Stimulated activated memory B cell treated with anti-CD40 and anti-IgM and Interleukin-4, amounts not matched to agents 10 μg/mL and 1 μg/mL and 100 μg/mL, for 72 hours (primary cell): ENCODE data around the gene CBFA2T2.
"Not testable (repeated sequence)": the region's sequence is repeated elsewhere in the genome, so short reads cannot be mapped to it uniquely, and the experiment has no call there.

Source experiments
- ATAC-seq: fragments of 150-1000 bp; cut with Tn5 transposase; 2 replicates; pipeline ENCODE4 v1.10.0; 2021
- H3K27ac Mint-ChIP-seq: one replicate; pipeline ENCODE4 v1.8.0; 2022; ENCODE audit warnings: mild to moderate bottlenecking, mixed read lengths
- H3K27me3 Mint-ChIP-seq: one replicate; pipeline ENCODE4 v1.8.0; 2022; ENCODE audit warnings: mixed read lengths
- H3K36me3 Mint-ChIP-seq: one replicate; pipeline ENCODE4 v1.8.0; 2022; ENCODE audit warnings: mixed read lengths
- H3K4me1 Mint-ChIP-seq: one replicate; pipeline ENCODE4 v1.8.0; 2022; ENCODE audit warnings: mixed read lengths
- H3K4me3 Mint-ChIP-seq: one replicate; pipeline ENCODE4 v1.8.0; 2022; ENCODE audit warnings: mild to moderate bottlenecking, moderate library complexity, mixed read lengths
- H3K9me3 Mint-ChIP-seq: one replicate; pipeline ENCODE4 v1.8.0; 2022; ENCODE audit warnings: mixed read lengths

Gene CBFA2T2

GRCh38 chr20:33463332-33464101 lies 26.4 kb upstream of the CBFA2T2 start:
- Mint-ChIP-seq H3K27me3 (no peaks in the 10 kb centered on the region), H3K4me1 (peaks cover 25% of the 10 kb centered on the region), H3K27ac (peak overlapping the region; percentile 29), H3K4me3 (no peak overlapping the region), H3K9me3 (no peaks in the 10 kb centered on the region), H3K36me3 (no peaks in the 10 kb centered on the region)
- ATAC-seq = no peak

- H3K4me3 Mint-ChIP-seq, H3K27me3 Mint-ChIP-seq, H3K9me3 Mint-ChIP-seq, H3K36me3 Mint-ChIP-seq, ATAC-seq: not testable (repeated sequence)
- Mint-ChIP-seq H3K27ac (peak overlapping the region; percentile 62), H3K4me1 (peaks cover 25% of the 10 kb centered on the region)
Measured at GRCh38 chr20:33464759-33465158, 25.1 kb upstream of the CBFA2T2 start.

- no peak for ATAC-seq
- no peaks in the 10 kb centered on the region for H3K36me3 Mint-ChIP-seq
- H3K4me1 Mint-ChIP-seq = peaks cover 25% of the 10 kb centered on the region
- H3K4me3 Mint-ChIP-seq = no peak overlapping the region
- H3K27ac Mint-ChIP-seq = peak overlapping the region; percentile 49
- no peaks in the 10 kb centered on the region for H3K9me3 Mint-ChIP-seq
- H3K27me3 Mint-ChIP-seq = no peaks in the 10 kb centered on the region
Measured at GRCh38 chr20:33465481-33466302, 24.2 kb upstream of the CBFA2T2 start.

GRCh38 chr20:33466303-33466646 lies 23.6 kb upstream of the CBFA2T2 start:
- Mint-ChIP-seq H3K27me3 (no peaks in the 10 kb centered on the region), H3K9me3 (no peaks in the 10 kb centered on the region), H3K4me3 (no peak overlapping the region), H3K27ac (peak overlapping the region; percentile 49), H3K36me3 (no peaks in the 10 kb centered on the region), H3K4me1 (peaks cover 25% of the 10 kb centered on the region)
- ATAC-seq = no peak

- peaks cover 14% of the 10 kb centered on the region for H3K4me1 Mint-ChIP-seq
- H3K9me3 Mint-ChIP-seq = no peaks in the 10 kb centered on the region
- no peaks in the 10 kb centered on the region for H3K27me3 Mint-ChIP-seq
- H3K4me3 Mint-ChIP-seq = no peak overlapping the region
- H3K36me3 Mint-ChIP-seq = no peaks in the 10 kb centered on the region
- ATAC-seq = no peak
- H3K27ac Mint-ChIP-seq = no peak overlapping the region
Measured at GRCh38 chr20:33470457-33470856, 19.4 kb upstream of the CBFA2T2 start.

- Mint-ChIP-seq H3K4me1 (peaks cover 14% of the 10 kb centered on the region), H3K9me3 (no peaks in the 10 kb centered on the region), H3K36me3 (no peaks in the 10 kb centered on the region), H3K27ac (no peak overlapping the region), H3K4me3 (no peak overlapping the region), H3K27me3 (no peaks in the 10 kb centered on the region)
- no peak for ATAC-seq
Measured at GRCh38 chr20:33470866-33471265, 19.0 kb upstream of the CBFA2T2 start.

GRCh38 chr20:33472868-33473435 lies 16.9 kb upstream of the CBFA2T2 start:
- Mint-ChIP-seq H3K27me3 (no peaks in the 10 kb centered on the region), H3K9me3 (no peaks in the 10 kb centered on the region), H3K4me3 (no peak overlapping the region), H3K4me1 (peaks cover 12% of the 10 kb centered on the region), H3K27ac (no peak overlapping the region), H3K36me3 (no peaks in the 10 kb centered on the region)
- ATAC-seq = no peak

- Mint-ChIP-seq H3K27me3 (no peaks in the 10 kb centered on the region), H3K36me3 (no peaks in the 10 kb centered on the region), H3K9me3 (no peaks in the 10 kb centered on the region), H3K27ac (no peak overlapping the region), H3K4me3 (no peak overlapping the region), H3K4me1 (peaks cover 12% of the 10 kb centered on the region)
- ATAC-seq = no peak
Measured at GRCh38 chr20:33474097-33474873, 15.6 kb upstream of the CBFA2T2 start.

GRCh38 chr20:33474963-33475362 lies 14.9 kb upstream of the CBFA2T2 start:
- H3K27me3 Mint-ChIP-seq = no peaks in the 10 kb centered on the region
- H3K4me1 Mint-ChIP-seq = peaks cover 12% of the 10 kb centered on the region
- no peaks in the 10 kb centered on the region for H3K9me3 Mint-ChIP-seq
- no peak overlapping the region for H3K4me3 Mint-ChIP-seq
- no peaks in the 10 kb centered on the region for H3K36me3 Mint-ChIP-seq
- ATAC-seq = no peak
- no peak overlapping the region for H3K27ac Mint-ChIP-seq

GRCh38 chr20:33475381-33476152 lies 14.3 kb upstream of the CBFA2T2 start:
- Mint-ChIP-seq H3K9me3 (no peaks in the 10 kb centered on the region), H3K4me3 (no peak overlapping the region), H3K36me3 (no peaks in the 10 kb centered on the region), H3K4me1 (peaks cover 12% of the 10 kb centered on the region), H3K27ac (no peak overlapping the region), H3K27me3 (no peaks in the 10 kb centered on the region)
- ATAC-seq = no peak

- H3K27ac Mint-ChIP-seq = no peak overlapping the region
- ATAC-seq = no peak
Measured at GRCh38 chr20:33477386-33478234, 12.3 kb upstream of the CBFA2T2 start.

GRCh38 chr20:33480048-33480447 lies 9.8 kb upstream of the CBFA2T2 start:
- no peak overlapping the region for H3K27ac Mint-ChIP-seq
- no peak overlapping the region for H3K4me3 Mint-ChIP-seq
- no peak for ATAC-seq
- peaks cover 12% of the 10 kb centered on the region for H3K4me1 Mint-ChIP-seq
- H3K27me3 Mint-ChIP-seq = no peaks in the 10 kb centered on the region
- H3K9me3 Mint-ChIP-seq = no peaks in the 10 kb centered on the region
- H3K36me3 Mint-ChIP-seq = no peaks in the 10 kb centered on the region

More at GRCh38 chr20:33477386-33478234, 12.3 kb upstream of the CBFA2T2 start:
- no peaks in the 10 kb centered on the region for H3K36me3 Mint-ChIP-seq
- no peak overlapping the region for H3K4me3 Mint-ChIP-seq
- H3K9me3 Mint-ChIP-seq = no peaks in the 10 kb centered on the region
- H3K27me3 Mint-ChIP-seq = no peaks in the 10 kb centered on the region
- peaks cover 12% of the 10 kb centered on the region for H3K4me1 Mint-ChIP-seq

- no peaks in the 10 kb centered on the region for H3K27me3 Mint-ChIP-seq
- ATAC-seq = no peak
Measured at GRCh38 chr20:33481431-33481941, 8.4 kb upstream of the CBFA2T2 start.

GRCh38 chr20:33482581-33482980 lies 7.3 kb upstream of the CBFA2T2 start:
- Mint-ChIP-seq H3K27ac (no peak overlapping the region), H3K9me3 (no peaks in the 10 kb centered on the region), H3K4me3 (no peak overlapping the region), H3K4me1 (no peaks in the 10 kb centered on the region), H3K27me3 (no peaks in the 10 kb centered on the region), H3K36me3 (no peaks in the 10 kb centered on the region)
- no peak for ATAC-seq

More at GRCh38 chr20:33481431-33481941, 8.4 kb upstream of the CBFA2T2 start:
- H3K9me3 Mint-ChIP-seq = no peaks in the 10 kb centered on the region
- H3K4me1 Mint-ChIP-seq = peaks cover under 1% of the 10 kb centered on the region
- no peak overlapping the region for H3K27ac Mint-ChIP-seq
- H3K36me3 Mint-ChIP-seq = no peaks in the 10 kb centered on the region
- H3K4me3 Mint-ChIP-seq = no peak overlapping the region
